ENCODE measurements around the gene CAT.

CAT gene

DNA sequence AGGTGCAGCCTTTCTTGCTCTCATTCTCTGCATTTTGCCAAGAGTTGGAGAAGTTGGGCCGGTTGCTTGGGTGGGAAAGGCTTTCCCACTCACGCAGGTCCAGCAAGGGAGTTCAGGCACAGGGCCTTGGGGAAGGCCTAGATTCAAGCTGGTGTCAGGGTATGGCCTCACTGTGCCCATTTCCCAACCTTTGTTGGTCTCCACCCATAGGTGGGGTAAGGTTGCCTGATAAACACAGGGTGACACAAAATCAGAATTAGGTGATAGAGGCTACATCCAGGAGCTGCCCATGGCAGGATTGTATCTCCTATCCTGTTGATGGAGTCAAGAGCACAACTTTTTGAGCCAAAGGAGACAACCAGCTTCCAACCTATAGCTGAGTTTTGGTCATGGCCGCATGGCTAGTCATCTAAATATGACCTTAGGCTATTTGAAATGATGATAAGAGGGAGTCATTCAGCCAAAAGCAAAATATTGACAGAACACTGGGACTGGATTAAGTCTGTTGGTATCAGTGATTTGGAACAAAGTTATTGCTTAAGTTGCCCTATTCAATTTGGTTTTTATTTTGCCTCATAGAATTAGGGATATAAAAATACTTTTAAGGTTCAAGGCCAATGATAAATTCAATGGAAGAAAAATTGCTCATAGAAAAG is 20.9 kb downstream of the CAT start:
- no peak for DNase-seq (ENCODE audit: low read depth, low spot score)

- DNase-seq (ENCODE audit: low read depth, low spot score): no peak
Measured at GRCh38 chr11:34460278-34460677, 21.5 kb downstream of the CAT start.

GRCh38 chr11:34461215-34461614 is 22.5 kb downstream of the CAT start:
- no peak for DNase-seq (ENCODE audit: low read depth, low spot score)

DNA sequence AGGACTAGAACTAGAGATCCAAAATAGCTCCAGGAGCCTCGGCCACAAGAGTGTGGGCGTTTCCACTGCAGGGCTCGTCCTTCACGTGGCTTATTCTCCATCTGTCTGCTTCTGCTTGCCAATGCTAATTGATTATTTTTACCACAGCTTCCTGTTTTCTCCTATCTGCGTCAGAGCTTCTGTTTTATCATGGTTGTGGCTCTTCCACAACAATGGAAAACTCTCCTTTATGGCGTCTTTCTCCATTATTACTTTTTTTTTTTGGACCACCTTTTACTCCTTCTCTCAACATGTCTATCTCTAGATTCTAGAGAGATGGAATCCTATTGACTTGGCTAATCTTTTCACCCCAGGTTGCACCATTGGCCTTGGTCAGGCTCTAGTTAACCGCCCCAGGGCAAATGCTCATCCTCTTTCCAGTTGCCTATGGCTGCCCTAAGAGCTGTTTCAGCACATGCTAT is 25.9 kb downstream of the CAT start:
- DNase-seq (ENCODE audit: low read depth, low spot score): no peak

DNA sequence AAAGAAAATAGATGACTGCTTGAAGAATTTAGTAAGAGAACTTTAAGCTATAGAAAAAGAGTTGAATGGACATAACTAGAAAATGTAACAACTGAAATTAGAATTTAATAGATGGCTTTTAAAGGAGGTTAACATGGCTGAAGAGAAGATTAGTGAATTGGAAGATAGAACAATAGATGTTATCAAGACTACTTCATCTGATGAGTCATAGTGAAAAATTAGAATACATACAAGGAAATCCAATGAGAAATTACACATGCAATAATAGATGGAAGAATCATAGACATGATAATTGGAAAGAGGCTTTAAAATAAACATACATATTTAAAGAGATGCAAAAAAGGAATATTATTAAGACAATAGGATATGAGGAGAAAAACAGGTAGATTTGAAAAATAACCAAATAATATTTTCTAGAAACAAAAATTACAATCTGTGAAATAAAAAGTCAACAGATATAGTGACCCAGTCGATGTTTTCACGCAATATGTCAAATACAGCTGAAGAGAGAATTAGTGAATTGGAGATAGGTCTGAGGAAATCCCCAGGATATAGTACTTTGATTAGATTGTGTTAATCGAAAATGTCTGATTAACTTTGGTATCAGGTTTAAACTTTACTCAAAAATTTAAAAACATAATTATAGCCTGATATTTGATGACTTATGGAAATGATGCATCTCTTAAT is 28.2 kb downstream of the CAT start:
- DNase-seq (ENCODE audit: low read depth, low spot score): no peak

GRCh38 chr11:34468209-34468841 is 29.6 kb downstream of the CAT start:
- DNase-seq (ENCODE audit: low read depth, low spot score): no peak

GRCh38 chr11:34473603-34474169 is 35.0 kb downstream of the CAT start:
- no peak for DNase-seq (ENCODE audit: low read depth, low spot score)

- DNase-seq (ENCODE audit: low read depth, low spot score): no peak
Measured at GRCh38 chr11:34475656-34476055, 36.9 kb downstream of the CAT start.

DNA sequence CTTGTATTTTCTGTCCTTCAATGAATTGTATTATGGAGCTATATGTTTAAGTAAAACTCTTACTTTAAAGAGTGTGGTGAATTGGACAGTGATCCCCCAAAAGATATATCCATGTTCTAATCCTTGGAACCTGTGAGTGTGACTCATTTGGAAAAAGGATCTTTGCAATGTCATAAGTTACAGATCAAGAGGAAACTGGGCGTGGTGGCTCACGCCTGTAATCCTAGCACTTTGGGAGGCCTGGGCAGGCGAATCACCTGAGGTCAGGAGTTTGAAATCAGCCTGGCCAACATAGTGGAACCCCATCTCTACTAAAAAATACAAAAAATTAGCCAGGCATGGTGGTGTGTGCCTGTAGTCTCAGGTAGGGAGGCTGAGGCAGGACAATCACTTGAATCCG is 38.1 kb downstream of the CAT start:
- no peak for DNase-seq (ENCODE audit: low read depth, low spot score)

GRCh38 chr11:34478845-34479663 is 40.3 kb downstream of the CAT start:
- no peak for DNase-seq (ENCODE audit: low read depth, low spot score)

- DNase-seq (ENCODE audit: low read depth, low spot score): no peak
Measured at GRCh38 chr11:34480314-34480713, 41.6 kb downstream of the CAT start.

DNA sequence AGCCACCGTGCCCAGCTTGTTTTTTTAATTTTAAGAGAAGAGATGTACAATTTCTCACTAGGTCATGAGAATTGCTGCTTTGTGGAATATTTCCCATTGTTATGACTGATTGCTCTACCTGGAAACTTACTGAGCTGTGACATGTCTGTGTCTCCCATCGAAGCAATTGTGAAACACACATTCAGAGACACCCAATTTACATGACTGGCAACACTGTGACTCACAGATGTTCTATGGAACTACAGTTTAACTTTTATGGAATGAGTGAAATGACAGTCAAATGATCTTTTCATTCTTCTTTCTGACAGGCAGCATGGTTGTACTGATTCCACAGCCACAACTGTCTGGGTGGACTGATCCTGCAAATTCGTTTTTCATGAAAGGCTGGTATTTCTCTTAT is 42.6 kb downstream of the CAT start:
- DNase-seq (ENCODE audit: low read depth, low spot score): no peak

GRCh38 chr11:34483106-34483874 is 44.6 kb downstream of the CAT start:
- no peak for DNase-seq (ENCODE audit: low read depth, low spot score)

DNA sequence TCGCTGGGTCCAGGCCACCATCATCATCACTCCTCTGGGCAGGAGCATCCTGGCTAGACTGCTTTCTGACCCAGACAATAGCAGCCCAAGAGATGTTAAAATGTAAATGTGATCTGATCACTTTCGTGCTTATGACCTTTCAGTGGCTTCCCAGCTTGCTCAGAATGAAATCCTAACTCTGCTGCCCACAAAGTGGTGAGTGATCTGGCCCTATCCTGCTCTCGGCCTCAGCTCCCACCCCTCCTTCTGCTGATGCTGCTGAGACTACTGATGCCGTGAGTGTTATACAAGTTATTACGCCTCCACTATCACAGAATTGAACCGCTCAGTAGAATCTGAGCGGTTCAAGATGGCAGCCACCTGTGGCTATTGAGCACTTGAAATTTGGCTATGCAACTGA is 48.7 kb downstream of the CAT start:
- DNase-seq (ENCODE audit: low read depth, low spot score): no peak

- DNase-seq (ENCODE audit: low read depth, low spot score): no peak
Measured at GRCh38 chr11:34488855-34489557, 50.3 kb downstream of the CAT start.

DNA sequence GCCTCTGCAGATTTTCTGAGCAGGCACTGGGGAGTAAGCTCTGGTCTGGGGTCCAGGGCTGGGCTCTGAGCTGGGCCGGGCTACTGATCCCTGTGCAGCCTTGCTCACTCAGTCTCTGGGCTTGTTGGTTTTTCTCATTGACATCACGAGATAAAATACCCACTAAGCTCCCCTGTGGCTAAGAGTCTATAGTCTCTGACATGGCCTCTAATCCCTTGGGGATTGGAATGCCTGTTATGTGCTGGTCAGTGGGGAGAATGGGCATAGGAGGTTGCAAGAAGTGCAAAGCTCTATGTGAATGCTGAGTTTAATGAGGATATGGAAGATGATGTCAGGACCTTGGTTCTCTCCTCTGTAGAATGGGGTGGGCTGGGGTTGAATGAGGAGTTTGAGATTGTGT is 51.6 kb downstream of the CAT start:
- no peak for DNase-seq (ENCODE audit: low read depth, low spot score)

DNA sequence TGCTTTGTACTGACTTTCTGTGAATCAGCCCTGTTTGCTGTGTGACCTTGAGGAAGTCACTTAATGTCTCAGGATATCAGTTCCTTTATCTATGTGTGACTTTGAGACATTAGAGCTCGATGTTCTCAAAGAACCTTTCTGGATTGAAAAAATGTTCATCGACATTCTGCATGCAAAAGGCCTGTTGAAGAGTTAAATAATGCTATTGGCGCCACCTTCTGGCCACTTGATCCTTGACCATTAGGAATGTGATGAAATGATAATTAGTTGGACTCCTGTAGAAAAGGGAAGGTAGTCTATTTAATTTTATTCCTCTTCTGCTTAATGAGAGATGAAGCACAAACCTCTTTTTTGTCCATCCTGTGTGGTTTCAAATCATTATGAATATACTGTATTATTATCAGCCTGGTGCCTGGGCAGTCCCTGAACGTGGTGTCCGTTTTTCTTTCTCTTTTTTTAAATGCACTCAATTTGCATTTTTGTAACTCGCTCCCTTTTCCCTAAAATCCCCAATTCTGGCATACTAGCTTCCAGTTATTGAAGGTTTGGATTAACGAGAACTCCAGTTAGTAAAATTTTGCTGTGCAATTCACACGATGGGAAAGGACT is 54.2 kb downstream of the CAT start:
- DNase-seq (ENCODE audit: low read depth, low spot score): no peak

GRCh38 chr11:34493468-34493867 is 54.7 kb downstream of the CAT start:
- no peak for DNase-seq (ENCODE audit: low read depth, low spot score)

DNA sequence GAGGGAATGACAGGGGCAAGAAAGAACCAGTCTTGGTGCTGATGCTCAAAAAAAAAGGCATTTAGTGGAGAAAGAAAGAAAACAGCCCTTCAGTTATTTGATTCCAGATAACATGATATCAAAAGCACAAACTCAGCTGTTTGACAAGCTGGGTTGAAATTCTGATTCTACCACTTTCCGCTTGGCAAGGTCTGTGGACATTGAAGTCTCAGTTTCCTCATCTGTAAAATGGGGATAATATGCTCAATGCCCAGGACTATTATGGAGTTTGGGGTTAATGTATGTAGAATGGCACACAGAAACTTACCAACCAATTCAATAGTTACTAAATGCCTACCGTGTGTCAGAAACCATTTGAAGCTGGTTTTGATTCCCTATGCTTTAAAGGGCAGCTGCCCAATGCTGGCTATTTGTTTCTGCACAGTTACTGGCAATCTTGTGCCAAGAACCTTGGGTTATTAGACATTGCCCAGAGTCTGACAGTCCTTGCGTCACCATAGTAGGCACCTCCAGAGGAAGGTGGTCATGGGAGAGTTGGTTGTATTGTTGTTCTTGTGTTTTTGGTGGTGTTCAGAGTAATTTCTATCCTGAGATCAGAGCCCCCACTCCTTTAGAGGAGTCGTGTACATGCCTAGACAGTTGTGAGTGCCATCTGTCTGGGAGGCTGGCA is 55.3 kb downstream of the CAT start:
- no peak for DNase-seq (ENCODE audit: low read depth, low spot score)

Measured in brain pericyte (primary cell).